MCF 10A (cell line): Measurements from ENCODE around the gene SMTNL2. TPM values are rescaled to one million over a fixed set of nuclear protein-coding genes. Genes with fewer than 3 reads are reported as not detected.

Source experiments
- BruUV-seq: library from RNA; stranded (reverse); fragments of 400-500 nt; replicated peaks from 2 replicates; lab custom pipeline; 2021; lab: Mats Ljungman, UMichigan
- CTCF ChIA-PET: fragments of 300-600 bp; sonication (Branson Sonifier 250); formaldehyde crosslinking; extraction: SDS; loops from one replicate; lab custom pipeline; 2021; ENCODE audit warnings: antibody characterized with exemption, inconsistent platforms; lab: Yijun Ruan, JAX
- POLR2A ChIA-PET: fragments of 300-600, 350-650 bp; sonication (Branson Sonifier 250); formaldehyde crosslinking; extraction: SDS; loops from one replicate; lab custom pipeline; 2020; ENCODE audit warnings: antibody characterized with exemption, inconsistent platforms; lab: Yijun Ruan, JAX
- DNase-seq: peaks from one replicate; pipeline ENCODE4 v3.0.0-alpha.2; 2018; ENCODE audit not compliant: unreplicated experiment
- H3K27ac Mint-ChIP-seq: one replicate; pipeline ENCODE4 v1.8.0; 2022; ENCODE audit warnings: mild to moderate bottlenecking, low read depth, mixed read lengths; ENCODE audit not compliant: unreplicated experiment
- H3K27me3 Mint-ChIP-seq: one replicate; pipeline ENCODE4 v1.8.0; 2022; ENCODE audit warnings: mixed read lengths; ENCODE audit not compliant: insufficient read depth, unreplicated experiment
- H3K36me3 Mint-ChIP-seq: one replicate; pipeline ENCODE4 v1.8.0; 2022; ENCODE audit warnings: mild to moderate bottlenecking, moderate library complexity, mixed read lengths; ENCODE audit not compliant: insufficient read depth, unreplicated experiment
- H3K4me1 Mint-ChIP-seq: one replicate; pipeline ENCODE4 v1.8.0; 2022; ENCODE audit warnings: mixed read lengths; ENCODE audit not compliant: insufficient read depth, unreplicated experiment
- H3K4me3 Mint-ChIP-seq: one replicate; pipeline ENCODE4 v1.8.0; 2022; ENCODE audit warnings: mild to moderate bottlenecking, moderate library complexity, mixed read lengths; ENCODE audit not compliant: unreplicated experiment
- H3K9me3 Mint-ChIP-seq: one replicate; pipeline ENCODE4 v1.8.0; 2022; ENCODE audit warnings: mixed read lengths; ENCODE audit not compliant: unreplicated experiment
- intact Hi-C: fragments of 100-400 bp; cut with micrococcal nuclease; formaldehyde crosslinking; loops from 2 replicates; pipeline ENCODE4 v1.14.1; 2022
- total RNA-seq: library from RNA; stranded (reverse); gene quantifications from 2 replicates; pipeline ENCODE4 v1.2.3, GENCODE V29; 2022
- TF ChIP-seq, protein P1 (sequence below): fragments of 200-600 bp; IDR thresholded peaks from one replicate; pipeline ENCODE4 v1.8.0; 2022; ENCODE audit warnings: antibody characterized with exemption, mild to moderate bottlenecking; ENCODE audit not compliant: unreplicated experiment

SMTNL2 gene
- total RNA-seq, 1 experiment from 2014 or later: not detected

DNA sequence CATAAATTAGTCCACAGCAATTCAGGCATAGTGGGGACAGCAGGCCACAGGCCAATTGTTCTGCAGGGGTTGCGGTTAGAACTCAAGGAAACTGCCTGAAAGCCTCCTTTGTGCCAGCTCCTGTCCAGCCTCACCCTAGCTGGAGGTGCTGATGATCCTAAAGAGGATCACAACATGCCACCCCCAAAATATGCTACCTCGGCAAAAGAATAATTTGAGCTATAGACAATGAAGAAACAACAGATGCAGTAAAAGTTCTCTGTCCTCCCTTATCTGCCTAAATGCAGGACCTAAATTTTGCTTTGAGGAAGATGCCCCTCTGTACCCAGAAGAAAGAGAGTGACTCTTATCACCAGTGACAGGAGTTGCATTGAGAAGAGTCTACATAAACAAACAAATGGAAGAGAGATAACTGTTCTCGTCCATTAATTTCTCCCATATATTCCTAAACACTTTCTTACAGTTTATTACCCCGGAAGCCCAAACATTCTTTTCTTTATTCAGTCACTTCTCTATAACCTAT lies 42.5 kb downstream of the SMTNL2 start:
- Mint-ChIP-seq H3K4me1 (no peaks in the 10 kb centered on the region), H3K9me3 (no peaks in the 10 kb centered on the region), H3K36me3 (no peaks in the 10 kb centered on the region), H3K27me3 (no peaks in the 10 kb centered on the region), H3K27ac (no peak overlapping the region), H3K4me3 (no peak overlapping the region)
- DNase-seq: no peak
- ChIA-PET POLR2A (no interaction called here), CTCF (interaction anchor here (0.6 to 5.6 kb wide), 17 partner anchors 11 to 422 kb away, joined by 3 to 191 read pairs (median 3); partner anchors contain the start of gene GGT6)
- intact Hi-C loops: loop anchor here (1.0 kb wide), 2 partner anchors 60 to 206 kb away; no protein-coding TSS in a partner anchor
- TF ChIP-seq, protein P1, sequence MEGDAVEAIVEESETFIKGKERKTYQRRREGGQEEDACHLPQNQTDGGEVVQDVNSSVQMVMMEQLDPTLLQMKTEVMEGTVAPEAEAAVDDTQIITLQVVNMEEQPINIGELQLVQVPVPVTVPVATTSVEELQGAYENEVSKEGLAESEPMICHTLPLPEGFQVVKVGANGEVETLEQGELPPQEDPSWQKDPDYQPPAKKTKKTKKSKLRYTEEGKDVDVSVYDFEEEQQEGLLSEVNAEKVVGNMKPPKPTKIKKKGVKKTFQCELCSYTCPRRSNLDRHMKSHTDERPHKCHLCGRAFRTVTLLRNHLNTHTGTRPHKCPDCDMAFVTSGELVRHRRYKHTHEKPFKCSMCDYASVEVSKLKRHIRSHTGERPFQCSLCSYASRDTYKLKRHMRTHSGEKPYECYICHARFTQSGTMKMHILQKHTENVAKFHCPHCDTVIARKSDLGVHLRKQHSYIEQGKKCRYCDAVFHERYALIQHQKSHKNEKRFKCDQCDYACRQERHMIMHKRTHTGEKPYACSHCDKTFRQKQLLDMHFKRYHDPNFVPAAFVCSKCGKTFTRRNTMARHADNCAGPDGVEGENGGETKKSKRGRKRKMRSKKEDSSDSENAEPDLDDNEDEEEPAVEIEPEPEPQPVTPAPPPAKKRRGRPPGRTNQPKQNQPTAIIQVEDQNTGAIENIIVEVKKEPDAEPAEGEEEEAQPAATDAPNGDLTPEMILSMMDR: no peak
- no TSS peak for BruUV-seq

GRCh38 chr17:4631431-4631830 lies 47.1 kb downstream of the SMTNL2 start:
- DNase-seq: no peak
- Mint-ChIP-seq H3K27ac (no peak overlapping the region), H3K4me1 (no peaks in the 10 kb centered on the region), H3K36me3 (no peaks in the 10 kb centered on the region), H3K9me3 (no peaks in the 10 kb centered on the region), H3K27me3 (peaks cover 20% of the 10 kb centered on the region), H3K4me3 (no peak overlapping the region)
- POLR2A ChIA-PET: interaction anchor here (1.4 kb wide), 1 partner anchor 66 kb away, joined by 3 read pairs; no protein-coding TSS in a partner anchor
- CTCF ChIA-PET: interaction anchor here (0.6 to 3.2 kb wide), 3 partner anchors 64 to 431 kb away, joined by 3 to 11 read pairs (median 3); no protein-coding TSS in a partner anchor
- TF ChIP-seq, protein P1: no peak
- BruUV-seq: no TSS peak
- intact Hi-C loops: no loop called here

DNA sequence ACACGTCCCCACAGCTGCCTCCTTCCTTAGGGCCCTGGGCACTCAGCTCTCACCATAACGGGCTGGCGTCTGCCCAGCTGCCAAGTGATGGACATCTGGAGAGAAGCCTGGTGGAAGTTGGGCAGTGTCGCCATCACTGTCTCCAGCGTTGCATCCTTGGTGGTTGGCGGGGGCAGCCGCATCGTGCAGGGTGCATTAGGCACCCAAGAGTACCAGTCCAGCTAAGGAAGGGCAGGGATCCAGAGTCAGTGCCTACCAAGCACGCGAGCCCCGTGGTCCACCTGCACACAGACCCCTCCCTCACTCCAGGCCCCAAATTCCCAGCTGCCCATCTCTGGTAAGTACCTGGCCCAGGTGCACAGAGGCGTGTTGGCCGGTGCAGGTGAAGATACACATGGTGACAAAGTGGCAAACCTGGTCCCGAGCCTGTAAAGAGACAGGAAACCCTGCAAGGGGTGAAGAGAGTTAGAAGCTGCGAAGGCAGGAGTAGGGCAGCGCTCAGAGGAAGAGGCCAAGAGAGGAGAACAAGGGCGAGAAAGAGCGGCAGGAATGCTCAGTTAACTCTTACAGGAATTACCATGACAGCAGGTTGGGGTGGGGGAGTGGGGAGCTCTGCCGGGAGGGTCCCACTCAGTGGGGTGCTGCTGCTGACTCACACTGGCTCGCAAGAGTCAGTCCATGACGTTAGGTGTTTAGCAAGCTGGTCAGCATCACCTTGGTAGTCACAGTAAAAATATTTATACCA lies 47.7 kb downstream of the SMTNL2 start:
- DNase-seq: no peak
- intact Hi-C loops: no loop called here
- BruUV-seq: no TSS peak
- H3K9me3 Mint-ChIP-seq: no peaks in the 10 kb centered on the region
- POLR2A ChIA-PET: interaction anchor here (1.4 kb wide), 1 partner anchor 67 kb away, joined by 3 read pairs; no protein-coding TSS in a partner anchor
- H3K27ac Mint-ChIP-seq: no peak overlapping the region
- TF ChIP-seq, protein P1: no peak
- peaks cover 26% of the 10 kb centered on the region for H3K27me3 Mint-ChIP-seq
- CTCF ChIA-PET: interaction anchor here (0.6 to 3.2 kb wide), 5 partner anchors 65 to 432 kb away, joined by 3 to 11 read pairs (median 3); no protein-coding TSS in a partner anchor
- no peak overlapping the region for H3K4me3 Mint-ChIP-seq
- no peaks in the 10 kb centered on the region for H3K36me3 Mint-ChIP-seq
- H3K4me1 Mint-ChIP-seq: no peaks in the 10 kb centered on the region

- no peak for DNase-seq
- Mint-ChIP-seq H3K27ac (no peak overlapping the region), H3K27me3 (peaks cover 31% of the 10 kb centered on the region), H3K9me3 (no peaks in the 10 kb centered on the region), H3K4me1 (no peaks in the 10 kb centered on the region), H3K36me3 (no peaks in the 10 kb centered on the region), H3K4me3 (no peak overlapping the region)
- no TSS peak for BruUV-seq
- intact Hi-C loops: no loop called here
- CTCF ChIA-PET: interaction anchor here (0.6 to 2.0 kb wide), 3 partner anchors 67 to 418 kb away, joined by 3 to 8 read pairs (median 4); no protein-coding TSS in a partner anchor
- TF ChIP-seq, protein P1: no peak
- POLR2A ChIA-PET: interaction anchor here (1.4 kb wide), 1 partner anchor 67 kb away, joined by 3 read pairs; no protein-coding TSS in a partner anchor
These were observed 48.2 kb downstream of the SMTNL2 start for GRCh38 chr17:4632581-4632920.
